GM23338 (cell line): ENCODE results near the gene RHOF. TPM values are rescaled to one million over a fixed set of nuclear protein-coding genes. Genes with fewer than 3 reads are reported as not detected.

Experiments
- ATAC-seq: fragments of 200-7000 bp; cut with Tn5 transposase; 3 replicates; pipeline ENCODE4 v1.9.1; 2020
- DNase-seq: peaks from one replicate; pipeline ENCODE4 v3.0.0-alpha.2; 2015; ENCODE audit warnings: low spot score
- H2AFZ ChIP-seq: fragments of 200-600 bp; sonication (generic); 2 replicates; pipeline ENCODE4 v1.8.0; 2016; ENCODE audit warnings: antibody characterized with exemption, mild to moderate bottlenecking, moderate library complexity
- H3F3A ChIP-seq: fragments of 200-600 bp; sonication (generic); replicated peaks from 2 replicates; pipeline ENCODE4 v1.8.0; 2017; ENCODE audit warnings: antibody characterized with exemption, mixed run types, low read depth
- H3K27ac ChIP-seq: fragments of 200-600 bp; sonication (generic); 2 replicates; pipeline ENCODE4 v1.6.1; 2016; ENCODE audit warnings: low read depth
- H3K27me3 ChIP-seq: fragments of 200-600 bp; sonication (generic); 2 replicates; pipeline ENCODE4 v1.8.0; 2016; ENCODE audit warnings: mild to moderate bottlenecking, mixed run types, moderate library complexity; ENCODE audit not compliant: insufficient read depth
- H3K36me3 ChIP-seq: fragments of 200-600 bp; sonication (generic); 2 replicates; pipeline ENCODE4 v1.8.0; 2016; ENCODE audit warnings: mild to moderate bottlenecking; ENCODE audit not compliant: insufficient read depth
- H3K4me1 ChIP-seq: fragments of 200-600 bp; sonication (generic); 2 replicates; pipeline ENCODE4 v1.8.0; 2016; ENCODE audit warnings: mild to moderate bottlenecking, moderate library complexity; ENCODE audit not compliant: insufficient read depth
- H3K4me2 ChIP-seq: fragments of 200-600 bp; sonication (generic); 2 replicates; pipeline ENCODE4 v1.7.1; 2017; ENCODE audit warnings: mixed run types
- H3K4me3 ChIP-seq: fragments of 200-600 bp; sonication (generic); 2 replicates; pipeline ENCODE4 v1.6.1; 2016; ENCODE audit warnings: mixed run types
- H3K79me2 ChIP-seq: fragments of 200-600 bp; sonication (generic); replicated peaks from 2 replicates; pipeline ENCODE4 v1.8.0; 2017; ENCODE audit warnings: mild to moderate bottlenecking; ENCODE audit not compliant: insufficient read depth
- H3K9me2 ChIP-seq: fragments of 200-600 bp; sonication (generic); 2 replicates; pipeline ENCODE4 v1.8.0; 2017; ENCODE audit not compliant: insufficient read depth
- H4K20me1 ChIP-seq: fragments of 200-600 bp; sonication (generic); replicated peaks from 2 replicates; pipeline ENCODE4 v1.8.0; 2017; ENCODE audit warnings: mild to moderate bottlenecking; ENCODE audit not compliant: insufficient read depth
- H3K27ac Mint-ChIP-seq: 2 replicates; pipeline ENCODE4 v1.8.0; 2020; ENCODE audit warnings: inconsistent platforms, mild to moderate bottlenecking, moderate library complexity, mixed read lengths
- H3K27me3 Mint-ChIP-seq: 3 replicates; pipeline ENCODE4 v1.8.0; 2022; ENCODE audit warnings: low read depth, mild to moderate bottlenecking, moderate library complexity, mixed read lengths, inconsistent platforms; ENCODE audit not compliant: insufficient read depth, poor library complexity
- H3K36me3 Mint-ChIP-seq: 3 replicates; pipeline ENCODE4 v1.8.0; 2021; ENCODE audit warnings: low read depth, mild to moderate bottlenecking, inconsistent platforms, moderate library complexity, mixed read lengths
- H3K4me1 Mint-ChIP-seq: 3 replicates; pipeline ENCODE4 v1.8.0; 2020; ENCODE audit warnings: mild to moderate bottlenecking, inconsistent platforms, mixed read lengths
- H3K4me3 Mint-ChIP-seq: 3 replicates; pipeline ENCODE4 v1.8.0; 2021; ENCODE audit warnings: moderate library complexity, mild to moderate bottlenecking, inconsistent platforms, mixed read lengths
- H3K9me3 Mint-ChIP-seq: 3 replicates; pipeline ENCODE4 v1.8.0; 2020; ENCODE audit warnings: moderate library complexity, mild to moderate bottlenecking, inconsistent platforms, mixed read lengths
- EZH2 ChIP-seq: fragments of 200-600 bp; sonication (generic); IDR thresholded peaks from one replicate; pipeline ENCODE4 v1.8.0; 2017; ENCODE audit warnings: antibody characterized with exemption, mild to moderate bottlenecking, low read depth; ENCODE audit not compliant: unreplicated experiment
- NANOG ChIP-seq: IDR thresholded peaks from 2 replicates; pipeline ENCODE4 v1.6.1; 2016; ENCODE audit warnings: antibody characterized with exemption, borderline replicate concordance
- polyA plus RNA-seq: library from polyadenylated mRNA; unstranded; fragments of >200 nt; fragmentation: Nextera tagmentation; extraction: Ambion mirVana; gene quantifications from 2 replicates; pipeline ENCODE4 v1.2.1, GENCODE V29; 2016
- total RNA-seq: library from RNA; depleted of rRNA; stranded (reverse); fragments of >200 nt; shearing (Covaris generic); gene quantifications from 2 replicates; pipeline ENCODE4 v1.2.3, GENCODE V29; 2014
- TF ChIP-seq, protein P1 (sequence below): fragments of 250-450 bp; sonication (Bioruptor Pico); IDR thresholded peaks from 2 replicates; pipeline ENCODE4 v1.5.0; 2020; ENCODE audit warnings: mild to moderate bottlenecking, moderate library complexity
- TF ChIP-seq, protein P2 (sequence below): IDR thresholded peaks from one replicate; pipeline ENCODE4 v1.6.1; 2018; ENCODE audit warnings: antibody characterized with exemption; ENCODE audit not compliant: unreplicated experiment

Gene RHOF
- total and polyA plus RNA-seq, 2 experiments from 2014 or later: 10.5 to 53.4 TPM

DNA sequence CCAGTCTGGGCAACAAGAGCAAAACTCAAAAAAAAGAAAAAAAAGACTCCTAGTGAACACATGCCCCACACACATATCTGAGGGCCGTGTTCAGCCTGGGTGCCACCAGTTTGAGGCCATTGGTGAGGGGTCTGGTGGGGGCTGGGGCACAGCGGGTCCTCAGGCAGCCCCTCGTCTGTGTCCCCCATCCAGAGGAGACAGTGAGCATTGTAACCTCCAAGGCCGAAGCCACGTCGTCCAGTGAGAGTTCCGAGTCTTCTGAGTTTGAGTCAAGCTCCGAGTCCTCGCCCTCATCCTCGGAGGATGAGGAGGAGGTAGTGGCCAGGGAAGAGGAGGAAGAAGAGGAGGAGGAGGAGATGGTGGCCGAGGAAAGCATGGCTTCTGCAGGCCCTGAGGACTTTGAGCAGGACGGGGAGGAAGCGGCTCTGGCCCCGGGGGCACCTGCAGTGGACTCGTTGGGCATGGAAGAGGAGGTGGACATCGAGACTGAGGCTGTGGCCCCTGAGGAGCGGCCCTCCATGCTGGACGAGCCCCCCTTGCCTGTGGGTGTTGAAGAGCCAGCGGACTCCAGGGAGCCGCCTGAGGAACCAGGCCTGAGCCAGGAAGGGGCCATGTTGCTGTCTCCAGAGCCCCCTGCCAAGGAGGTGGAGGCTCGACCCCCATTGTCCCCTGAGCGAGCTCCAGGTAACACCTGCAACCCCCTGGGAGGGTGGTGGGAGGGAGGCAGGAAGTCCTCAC, 25.9 kb upstream of the RHOF start:
- no peaks in the 10 kb centered on the region for H3K4me1 Mint-ChIP-seq
- Histone ChIP-seq H3F3A (0 out of 2 replicates have a peak, but pooled peaks cover 3% of the 10 kb centered on the region), H3K9me2 (no peaks in the 10 kb centered on the region), H3K4me3 (no peak overlapping the region), H3K27me3 (no peaks in the 10 kb centered on the region), H3K4me2 (no peak overlapping the region), H3K79me2 (no peaks in the 10 kb centered on the region), H3K27ac (no peak overlapping the region), H2AFZ (no peak overlapping the region), H3K36me3 (peaks cover 3% of the 10 kb centered on the region; the same call in 1 of the 2 replicates), H3K4me1 (no peaks in the 10 kb centered on the region), H4K20me1 (peaks cover 5% of the 10 kb centered on the region)
- no peak for DNase-seq
- H3K27ac Mint-ChIP-seq: no peak overlapping the region
- no peaks in the 10 kb centered on the region for H3K9me3 Mint-ChIP-seq
- no peak for ATAC-seq
- H3K36me3 Mint-ChIP-seq: peaks cover 43% of the 10 kb centered on the region
- no peak overlapping the region for H3K4me3 Mint-ChIP-seq
- TF ChIP-seq, protein P1, sequence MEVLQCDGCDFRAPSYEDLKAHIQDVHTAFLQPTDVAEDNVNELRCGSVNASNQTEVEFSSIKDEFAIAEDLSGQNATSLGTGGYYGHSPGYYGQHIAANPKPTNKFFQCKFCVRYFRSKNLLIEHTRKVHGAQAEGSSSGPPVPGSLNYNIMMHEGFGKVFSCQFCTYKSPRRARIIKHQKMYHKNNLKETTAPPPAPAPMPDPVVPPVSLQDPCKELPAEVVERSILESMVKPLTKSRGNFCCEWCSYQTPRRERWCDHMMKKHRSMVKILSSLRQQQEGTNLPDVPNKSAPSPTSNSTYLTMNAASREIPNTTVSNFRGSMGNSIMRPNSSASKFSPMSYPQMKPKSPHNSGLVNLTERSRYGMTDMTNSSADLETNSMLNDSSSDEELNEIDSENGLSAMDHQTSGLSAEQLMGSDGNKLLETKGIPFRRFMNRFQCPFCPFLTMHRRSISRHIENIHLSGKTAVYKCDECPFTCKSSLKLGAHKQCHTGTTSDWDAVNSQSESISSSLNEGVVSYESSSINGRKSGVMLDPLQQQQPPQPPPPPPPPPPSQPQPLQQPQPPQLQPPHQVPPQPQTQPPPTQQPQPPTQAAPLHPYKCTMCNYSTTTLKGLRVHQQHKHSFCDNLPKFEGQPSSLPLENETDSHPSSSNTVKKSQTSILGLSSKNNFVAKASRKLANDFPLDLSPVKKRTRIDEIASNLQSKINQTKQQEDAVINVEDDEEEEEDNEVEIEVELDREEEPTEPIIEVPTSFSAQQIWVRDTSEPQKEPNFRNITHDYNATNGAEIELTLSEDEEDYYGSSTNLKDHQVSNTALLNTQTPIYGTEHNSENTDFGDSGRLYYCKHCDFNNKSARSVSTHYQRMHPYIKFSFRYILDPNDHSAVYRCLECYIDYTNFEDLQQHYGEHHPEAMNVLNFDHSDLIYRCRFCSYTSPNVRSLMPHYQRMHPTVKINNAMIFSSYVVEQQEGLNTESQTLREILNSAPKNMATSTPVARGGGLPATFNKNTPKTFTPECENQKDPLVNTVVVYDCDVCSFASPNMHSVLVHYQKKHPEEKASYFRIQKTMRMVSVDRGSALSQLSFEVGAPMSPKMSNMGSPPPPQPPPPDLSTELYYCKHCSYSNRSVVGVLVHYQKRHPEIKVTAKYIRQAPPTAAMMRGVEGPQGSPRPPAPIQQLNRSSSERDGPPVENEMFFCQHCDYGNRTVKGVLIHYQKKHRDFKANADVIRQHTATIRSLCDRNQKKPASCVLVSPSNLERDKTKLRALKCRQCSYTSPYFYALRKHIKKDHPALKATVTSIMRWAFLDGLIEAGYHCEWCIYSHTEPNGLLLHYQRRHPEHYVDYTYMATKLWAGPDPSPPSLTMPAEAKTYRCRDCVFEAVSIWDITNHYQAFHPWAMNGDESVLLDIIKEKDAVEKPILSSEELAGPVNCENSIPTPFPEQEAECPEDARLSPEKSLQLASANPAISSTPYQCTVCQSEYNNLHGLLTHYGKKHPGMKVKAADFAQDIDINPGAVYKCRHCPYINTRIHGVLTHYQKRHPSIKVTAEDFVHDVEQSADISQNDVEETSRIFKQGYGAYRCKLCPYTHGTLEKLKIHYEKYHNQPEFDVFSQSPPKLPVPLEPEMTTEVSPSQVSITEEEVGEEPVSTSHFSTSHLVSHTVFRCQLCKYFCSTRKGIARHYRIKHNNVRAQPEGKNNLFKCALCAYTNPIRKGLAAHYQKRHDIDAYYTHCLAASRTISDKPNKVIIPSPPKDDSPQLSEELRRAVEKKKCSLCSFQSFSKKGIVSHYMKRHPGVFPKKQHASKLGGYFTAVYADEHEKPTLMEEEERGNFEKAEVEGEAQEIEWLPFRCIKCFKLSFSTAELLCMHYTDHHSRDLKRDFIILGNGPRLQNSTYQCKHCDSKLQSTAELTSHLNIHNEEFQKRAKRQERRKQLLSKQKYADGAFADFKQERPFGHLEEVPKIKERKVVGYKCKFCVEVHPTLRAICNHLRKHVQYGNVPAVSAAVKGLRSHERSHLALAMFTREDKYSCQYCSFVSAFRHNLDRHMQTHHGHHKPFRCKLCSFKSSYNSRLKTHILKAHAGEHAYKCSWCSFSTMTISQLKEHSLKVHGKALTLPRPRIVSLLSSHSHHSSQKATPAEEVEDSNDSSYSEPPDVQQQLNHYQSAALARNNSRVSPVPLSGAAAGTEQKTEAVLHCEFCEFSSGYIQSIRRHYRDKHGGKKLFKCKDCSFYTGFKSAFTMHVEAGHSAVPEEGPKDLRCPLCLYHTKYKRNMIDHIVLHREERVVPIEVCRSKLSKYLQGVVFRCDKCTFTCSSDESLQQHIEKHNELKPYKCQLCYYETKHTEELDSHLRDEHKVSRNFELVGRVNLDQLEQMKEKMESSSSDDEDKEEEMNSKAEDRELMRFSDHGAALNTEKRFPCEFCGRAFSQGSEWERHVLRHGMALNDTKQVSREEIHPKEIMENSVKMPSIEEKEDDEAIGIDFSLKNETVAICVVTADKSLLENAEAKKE: no peak
- TF ChIP-seq, protein P2, sequence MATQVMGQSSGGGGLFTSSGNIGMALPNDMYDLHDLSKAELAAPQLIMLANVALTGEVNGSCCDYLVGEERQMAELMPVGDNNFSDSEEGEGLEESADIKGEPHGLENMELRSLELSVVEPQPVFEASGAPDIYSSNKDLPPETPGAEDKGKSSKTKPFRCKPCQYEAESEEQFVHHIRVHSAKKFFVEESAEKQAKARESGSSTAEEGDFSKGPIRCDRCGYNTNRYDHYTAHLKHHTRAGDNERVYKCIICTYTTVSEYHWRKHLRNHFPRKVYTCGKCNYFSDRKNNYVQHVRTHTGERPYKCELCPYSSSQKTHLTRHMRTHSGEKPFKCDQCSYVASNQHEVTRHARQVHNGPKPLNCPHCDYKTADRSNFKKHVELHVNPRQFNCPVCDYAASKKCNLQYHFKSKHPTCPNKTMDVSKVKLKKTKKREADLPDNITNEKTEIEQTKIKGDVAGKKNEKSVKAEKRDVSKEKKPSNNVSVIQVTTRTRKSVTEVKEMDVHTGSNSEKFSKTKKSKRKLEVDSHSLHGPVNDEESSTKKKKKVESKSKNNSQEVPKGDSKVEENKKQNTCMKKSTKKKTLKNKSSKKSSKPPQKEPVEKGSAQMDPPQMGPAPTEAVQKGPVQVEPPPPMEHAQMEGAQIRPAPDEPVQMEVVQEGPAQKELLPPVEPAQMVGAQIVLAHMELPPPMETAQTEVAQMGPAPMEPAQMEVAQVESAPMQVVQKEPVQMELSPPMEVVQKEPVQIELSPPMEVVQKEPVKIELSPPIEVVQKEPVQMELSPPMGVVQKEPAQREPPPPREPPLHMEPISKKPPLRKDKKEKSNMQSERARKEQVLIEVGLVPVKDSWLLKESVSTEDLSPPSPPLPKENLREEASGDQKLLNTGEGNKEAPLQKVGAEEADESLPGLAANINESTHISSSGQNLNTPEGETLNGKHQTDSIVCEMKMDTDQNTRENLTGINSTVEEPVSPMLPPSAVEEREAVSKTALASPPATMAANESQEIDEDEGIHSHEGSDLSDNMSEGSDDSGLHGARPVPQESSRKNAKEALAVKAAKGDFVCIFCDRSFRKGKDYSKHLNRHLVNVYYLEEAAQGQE: no peak
- no peak for TF ChIP-seq NANOG
- no peak for TF ChIP-seq EZH2
- H3K27me3 Mint-ChIP-seq: peaks cover 4% of the 10 kb centered on the region
